ENCODE results near the gene HS6ST2.

GRCh38 chrX:132592880-132593279 is 365.5 kb downstream of the HS6ST2 start:
- TF ChIP-seq CTCF (IDR thresholded peaks at IDR 0.05) (peak; percentile 23 to 53 (median 29)), POLR2A (IDR thresholded peaks at IDR 0.05) (no peak), EP300 (IDR thresholded peaks at IDR 0.05) (no peak)

All from tibial nerve (tissue), 4 donors.